ENCODE data around the gene GINS3. TPM values are rescaled to one million over a fixed set of nuclear protein-coding genes. Genes with fewer than 3 reads are reported as not detected.
A peak's percentile ranks its signal among the peaks of the same experiment; 100 is the strongest.

Gene GINS3
- total RNA-seq, 6 experiments from 2014 or later, result 0.68 to 3.3 (median 1.2) TPM

DNA sequence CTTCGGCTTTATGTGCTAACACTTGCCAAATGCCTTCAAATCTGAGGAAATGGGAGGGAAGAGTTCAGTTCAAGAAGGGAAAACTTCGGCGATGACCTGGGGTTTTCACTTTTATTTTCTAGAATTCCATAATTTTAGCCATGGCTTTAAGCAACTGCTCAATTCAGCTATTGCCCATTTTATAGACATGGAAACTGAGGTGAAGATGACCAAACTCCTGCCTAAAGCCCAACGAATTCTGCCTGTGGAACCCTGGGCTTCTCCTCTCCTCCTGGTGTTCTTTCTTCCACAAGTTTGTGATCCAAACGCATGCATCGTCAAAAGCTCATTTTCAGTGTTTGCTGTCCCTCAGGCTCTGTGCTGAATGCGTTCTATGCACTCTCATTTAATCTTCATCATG lies 58.3 kb downstream of the GINS3 start:
- intact Hi-C loops (cut with DNase I), result no loop called here
- Histone ChIP-seq H3K36me3 (no peaks in the 10 kb centered on the region), H3K27me3 (no peaks in the 10 kb centered on the region), H3K27ac (no peak overlapping the region), H3K4me1 (no peaks in the 10 kb centered on the region), H3K4me3 (no peak overlapping the region), H3K9me3 (no peaks in the 10 kb centered on the region)
- ATAC-seq, result no peak
- TF ChIP-seq, protein P1, sequence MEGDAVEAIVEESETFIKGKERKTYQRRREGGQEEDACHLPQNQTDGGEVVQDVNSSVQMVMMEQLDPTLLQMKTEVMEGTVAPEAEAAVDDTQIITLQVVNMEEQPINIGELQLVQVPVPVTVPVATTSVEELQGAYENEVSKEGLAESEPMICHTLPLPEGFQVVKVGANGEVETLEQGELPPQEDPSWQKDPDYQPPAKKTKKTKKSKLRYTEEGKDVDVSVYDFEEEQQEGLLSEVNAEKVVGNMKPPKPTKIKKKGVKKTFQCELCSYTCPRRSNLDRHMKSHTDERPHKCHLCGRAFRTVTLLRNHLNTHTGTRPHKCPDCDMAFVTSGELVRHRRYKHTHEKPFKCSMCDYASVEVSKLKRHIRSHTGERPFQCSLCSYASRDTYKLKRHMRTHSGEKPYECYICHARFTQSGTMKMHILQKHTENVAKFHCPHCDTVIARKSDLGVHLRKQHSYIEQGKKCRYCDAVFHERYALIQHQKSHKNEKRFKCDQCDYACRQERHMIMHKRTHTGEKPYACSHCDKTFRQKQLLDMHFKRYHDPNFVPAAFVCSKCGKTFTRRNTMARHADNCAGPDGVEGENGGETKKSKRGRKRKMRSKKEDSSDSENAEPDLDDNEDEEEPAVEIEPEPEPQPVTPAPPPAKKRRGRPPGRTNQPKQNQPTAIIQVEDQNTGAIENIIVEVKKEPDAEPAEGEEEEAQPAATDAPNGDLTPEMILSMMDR (IDR thresholded peaks at IDR 0.05), result no peak
- TF ChIP-seq POLR2A (IDR thresholded peaks at IDR 0.05), result no peak
- no peak for DNase-seq
- WGBS (ENCODE audit: insufficient coverage, low coverage, low lambda C conversion rate, missing lambda C conversion rate), result 65% methylated on average over 7 of the region's 7 CpGs

DNA sequence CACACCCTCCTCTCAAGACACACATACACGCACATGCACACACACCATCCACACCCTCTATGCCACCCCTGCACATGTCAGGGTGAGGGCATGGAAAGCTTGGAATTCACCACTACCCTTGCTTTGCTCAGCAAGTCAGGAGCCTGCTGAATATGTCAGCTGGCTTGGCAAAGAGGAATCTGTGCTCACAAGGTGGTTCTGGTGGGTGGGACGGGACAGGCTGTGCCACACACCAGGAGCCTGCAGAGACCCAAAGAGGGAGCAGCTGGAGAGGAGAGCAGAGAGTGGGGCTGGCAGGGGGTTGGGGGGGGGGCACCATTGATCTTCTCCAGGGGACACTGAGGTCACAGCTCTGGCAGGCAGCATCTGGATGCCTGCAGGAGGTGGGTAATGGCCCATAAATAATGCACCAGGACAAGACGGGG lies 59.0 kb downstream of the GINS3 start:
- H3K27me3 ChIP-seq, result no peaks in the 10 kb centered on the region
- TF ChIP-seq POLR2A (IDR thresholded peaks at IDR 0.05), result no peak
- TF ChIP-seq, protein P1 (IDR thresholded peaks at IDR 0.05), result no peak
- no peaks in the 10 kb centered on the region for H3K36me3 ChIP-seq
- WGBS (ENCODE audit: insufficient coverage, low coverage, low lambda C conversion rate, missing lambda C conversion rate), result 70% methylated on average over 2 of the region's 3 CpGs
- DNase-seq (no peak), ATAC-seq (no peak)
- H3K9me3 ChIP-seq, result no peaks in the 10 kb centered on the region
- intact Hi-C loops (cut with DNase I), result no loop called here
- no peak overlapping the region for H3K27ac ChIP-seq
- no peak overlapping the region for H3K4me3 ChIP-seq
- no peaks in the 10 kb centered on the region for H3K4me1 ChIP-seq

DNA sequence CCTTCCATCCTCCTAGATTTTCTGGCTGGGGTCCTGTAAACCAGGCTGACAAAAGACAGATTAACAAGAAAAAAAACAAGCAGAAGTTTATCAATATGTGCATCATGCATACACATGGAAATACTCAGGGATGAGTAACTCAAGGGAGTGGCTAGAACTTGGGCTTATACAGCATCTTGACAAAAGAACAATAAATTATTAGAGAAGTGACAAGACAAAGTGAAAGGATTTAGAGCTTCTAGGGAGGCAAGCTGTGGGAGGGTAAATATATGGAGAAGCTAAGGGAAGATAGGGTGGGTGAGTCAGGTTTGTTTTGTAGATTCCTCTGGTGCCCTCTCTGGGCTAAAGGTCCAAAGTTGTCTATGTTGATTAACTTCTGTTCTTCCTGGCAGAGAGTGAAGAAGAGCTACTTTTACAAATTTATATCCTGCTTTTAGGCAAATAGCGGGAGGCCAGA lies 59.7 kb downstream of the GINS3 start:
- H3K4me1 ChIP-seq, result no peaks in the 10 kb centered on the region
- no peaks in the 10 kb centered on the region for H3K27me3 ChIP-seq
- H3K4me3 ChIP-seq, result no peak overlapping the region
- 79% methylated on average over 1 of the region's 1 CpG for WGBS (ENCODE audit: insufficient coverage, low coverage, low lambda C conversion rate, missing lambda C conversion rate)
- peak in 2 of 4 donors; percentile 9 to 95 for ATAC-seq
- intact Hi-C loops (cut with DNase I), result no loop called here
- no peak overlapping the region for H3K27ac ChIP-seq
- TF ChIP-seq, protein P1 (IDR thresholded peaks at IDR 0.05), result no peak
- TF ChIP-seq POLR2A (IDR thresholded peaks at IDR 0.05), result no peak
- H3K36me3 ChIP-seq, result no peaks in the 10 kb centered on the region
- H3K9me3 ChIP-seq, result no peaks in the 10 kb centered on the region
- DNase-seq, result no peak

DNA sequence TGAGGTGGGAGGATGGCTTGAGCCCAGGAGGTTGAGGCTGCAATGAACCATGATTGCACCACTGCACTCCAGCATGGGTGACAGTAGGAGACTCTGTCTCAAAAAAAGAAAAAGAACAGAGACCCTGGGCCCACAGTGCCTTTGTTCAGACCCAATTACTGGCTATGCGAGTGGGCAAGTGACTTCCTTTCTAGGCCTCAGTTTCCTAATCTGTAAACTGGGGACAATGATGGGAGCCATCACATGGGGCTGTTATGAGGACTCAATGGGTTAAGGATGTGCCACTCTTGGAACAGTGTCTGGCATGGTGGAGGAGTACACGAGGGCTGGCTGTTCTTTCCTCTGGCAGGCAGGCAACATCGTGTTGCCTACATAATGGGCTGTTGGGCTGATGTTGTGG lies 60.4 kb downstream of the GINS3 start:
- Histone ChIP-seq H3K9me3 (no peaks in the 10 kb centered on the region), H3K36me3 (no peaks in the 10 kb centered on the region), H3K4me3 (no peak overlapping the region), H3K27ac (no peak overlapping the region), H3K4me1 (no peaks in the 10 kb centered on the region), H3K27me3 (no peaks in the 10 kb centered on the region)
- intact Hi-C loops (cut with DNase I), result no loop called here
- DNase-seq, result no peak
- WGBS (ENCODE audit: insufficient coverage, low coverage, low lambda C conversion rate, missing lambda C conversion rate), result 100% methylated on average over 1 of the region's 3 CpGs
- TF ChIP-seq, protein P1 (IDR thresholded peaks at IDR 0.05), result no peak
- TF ChIP-seq POLR2A (IDR thresholded peaks at IDR 0.05), result no peak
- no peak for ATAC-seq

DNA sequence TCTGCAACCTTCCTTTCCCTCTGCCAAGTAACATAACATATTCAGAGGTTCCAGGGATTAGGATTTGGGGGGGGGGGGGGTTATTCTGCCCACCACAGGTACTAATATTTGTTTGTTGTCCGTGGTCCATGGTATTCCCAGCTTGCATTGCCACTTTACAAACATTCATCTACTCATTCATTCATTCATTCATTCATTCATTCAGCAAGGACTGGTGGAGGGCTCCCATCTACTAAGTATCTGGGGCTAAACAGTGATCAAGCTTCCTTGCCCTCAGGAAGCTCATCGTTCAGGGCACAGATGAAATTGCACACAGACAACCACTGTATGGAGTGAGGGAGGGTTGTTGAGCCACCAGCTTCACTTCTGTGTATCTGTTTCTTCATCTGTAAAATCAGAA lies 61.9 kb downstream of the GINS3 start:
- no peaks in the 10 kb centered on the region for H3K4me1 ChIP-seq
- TF ChIP-seq, protein P1 (IDR thresholded peaks at IDR 0.05), result no peak
- no peak for TF ChIP-seq POLR2A (IDR thresholded peaks at IDR 0.05)
- WGBS (ENCODE audit: insufficient coverage, low coverage, low lambda C conversion rate, missing lambda C conversion rate), result 40% methylated on average over 2 of the region's 2 CpGs
- DNase-seq (no peak), ATAC-seq (no peak)
- no peak overlapping the region for H3K4me3 ChIP-seq
- intact Hi-C loops (cut with DNase I), result no loop called here
- no peaks in the 10 kb centered on the region for H3K36me3 ChIP-seq
- no peaks in the 10 kb centered on the region for H3K27me3 ChIP-seq
- H3K9me3 ChIP-seq, result no peaks in the 10 kb centered on the region
- no peak overlapping the region for H3K27ac ChIP-seq
